ENCODE results near the gene YAE1.
"Not testable (repeated sequence)": the region's sequence is repeated elsewhere in the genome, so short reads cannot be mapped to it uniquely, and the experiment has no call there.

YAE1 gene

GRCh38 chr7:39566023-39566921 is at the start of gene YAE1:
YAE1 (plus strand) TSS chr7:39566404; CDS start chr7:39566419, 15 bp downstream.
- peak; percentile 90 for DNase-seq

DNA sequence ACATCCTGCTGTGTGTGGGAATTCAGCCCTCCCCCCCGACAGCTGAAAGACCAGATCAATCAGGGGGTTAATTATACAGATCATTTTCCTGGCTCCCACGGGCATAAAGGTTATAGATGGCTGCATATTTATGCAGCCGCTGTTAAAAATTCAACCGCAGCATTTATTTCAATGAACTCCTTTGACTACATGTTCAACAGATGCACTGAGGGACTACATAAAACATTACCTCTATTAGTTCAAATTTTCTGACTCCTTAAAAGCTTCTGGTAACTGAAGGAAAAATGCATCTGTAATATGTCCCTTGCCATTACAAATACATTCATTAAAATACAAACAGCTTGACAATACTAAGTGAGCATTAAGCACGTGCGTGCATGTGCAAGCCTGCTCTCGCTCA is 49.7 kb upstream of the YAE1 start:
- no peak for DNase-seq

- no peak for DNase-seq
Observed at GRCh38 chr7:39517240-39517639, 49.0 kb upstream of the YAE1 start.

DNA sequence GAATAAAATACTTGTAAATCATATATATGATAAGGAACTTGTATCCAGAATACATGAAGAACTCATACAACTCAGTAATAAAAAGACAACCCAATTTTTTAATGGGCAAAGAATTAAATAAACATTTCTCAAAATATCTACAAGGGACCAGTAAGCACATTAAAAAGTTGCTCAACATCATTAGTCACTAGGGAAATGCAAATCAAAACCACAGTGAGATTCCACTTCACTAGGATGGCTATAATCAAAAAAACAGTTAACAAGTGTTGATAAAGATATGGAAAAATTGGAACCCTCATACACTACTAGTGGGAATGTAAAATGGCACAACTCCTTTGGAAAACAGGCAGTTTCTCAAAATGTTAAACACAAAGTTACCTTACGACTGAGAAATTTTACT is 40.3 kb upstream of the YAE1 start:
- no peak for DNase-seq

DNA sequence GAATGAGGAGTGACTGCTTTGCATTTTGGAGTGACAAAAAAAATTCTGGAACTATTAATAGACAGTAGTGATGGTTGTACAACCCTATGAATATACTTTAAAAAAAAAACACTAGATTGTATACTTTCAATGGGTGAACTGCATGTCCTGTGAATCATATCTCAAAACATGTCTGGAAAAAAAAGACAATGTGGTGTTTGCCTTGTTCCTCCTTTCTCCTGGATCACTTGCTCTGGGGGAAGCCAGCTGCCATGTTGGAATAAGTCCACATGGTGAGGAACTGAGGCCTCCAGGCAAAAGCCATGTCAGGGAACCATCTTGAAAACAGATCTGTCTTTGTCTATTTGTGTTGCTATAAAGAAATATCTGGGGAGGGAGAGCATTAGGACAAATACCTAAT is 39.5 kb upstream of the YAE1 start:
- DNase-seq: no peak

- no peak for DNase-seq
Observed at GRCh38 chr7:39527296-39527695, 38.9 kb upstream of the YAE1 start.

GRCh38 chr7:39527951-39528350 is 38.3 kb upstream of the YAE1 start:
- no peak for DNase-seq

DNA sequence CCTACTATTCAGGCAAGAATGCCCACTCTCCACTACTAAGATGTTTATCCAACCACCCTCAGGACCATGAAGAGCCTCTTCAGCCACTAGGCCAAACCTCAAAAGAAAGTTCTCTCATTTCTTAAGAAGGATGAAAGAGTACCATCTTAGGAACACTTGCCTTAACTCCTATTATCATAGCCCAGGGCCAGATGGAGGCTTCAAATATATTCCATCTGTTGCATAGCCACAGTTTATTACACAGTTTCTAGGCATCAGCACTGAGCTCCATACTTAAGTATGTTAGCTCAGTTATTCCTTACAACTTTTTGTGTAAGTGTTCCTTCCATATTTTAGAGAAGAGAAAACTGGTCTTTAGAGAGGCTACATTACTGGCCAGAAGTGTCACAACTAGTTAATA is 37.4 kb upstream of the YAE1 start:
- no peak for DNase-seq

DNA sequence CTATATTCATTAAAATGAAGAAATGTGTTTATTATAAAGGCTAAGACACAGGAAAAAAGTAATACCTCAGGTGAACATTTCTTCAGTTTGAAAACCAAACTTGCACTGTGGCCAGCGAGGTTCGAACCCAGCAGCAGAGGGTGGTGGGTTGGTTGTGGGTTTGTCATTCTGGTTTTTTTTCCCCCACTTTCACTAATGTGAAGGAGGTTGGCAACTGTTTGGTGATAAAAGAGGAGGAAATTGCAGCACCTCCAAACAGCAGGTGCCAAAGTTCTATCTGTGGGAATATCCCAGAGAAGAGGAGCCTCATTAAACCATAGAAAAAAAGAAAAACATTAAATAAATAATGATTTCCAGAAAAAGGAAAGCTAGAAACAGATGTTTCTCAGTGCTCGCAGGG is 36.6 kb upstream of the YAE1 start:
- no peak for DNase-seq

DNA sequence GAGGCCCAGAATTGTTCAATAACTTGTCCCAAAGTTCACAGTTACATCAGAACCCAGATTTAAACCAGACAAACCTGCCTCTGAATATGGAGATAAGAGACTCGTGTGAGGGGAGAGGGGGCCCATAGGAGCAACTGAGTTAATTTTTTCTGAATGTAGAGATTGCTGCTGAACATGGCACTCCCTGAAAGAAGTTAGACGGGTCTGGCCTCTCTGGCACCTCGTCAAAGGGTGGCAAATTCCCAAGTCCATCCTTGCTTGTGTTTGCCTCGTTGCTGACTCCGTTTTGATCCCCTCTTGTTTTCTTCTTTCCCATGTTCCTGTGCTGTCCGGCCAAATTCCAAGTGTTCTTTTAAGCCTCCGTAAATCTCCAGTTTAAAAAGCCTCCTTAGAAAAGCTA is 35.2 kb upstream of the YAE1 start:
- DNase-seq: no peak

DNA sequence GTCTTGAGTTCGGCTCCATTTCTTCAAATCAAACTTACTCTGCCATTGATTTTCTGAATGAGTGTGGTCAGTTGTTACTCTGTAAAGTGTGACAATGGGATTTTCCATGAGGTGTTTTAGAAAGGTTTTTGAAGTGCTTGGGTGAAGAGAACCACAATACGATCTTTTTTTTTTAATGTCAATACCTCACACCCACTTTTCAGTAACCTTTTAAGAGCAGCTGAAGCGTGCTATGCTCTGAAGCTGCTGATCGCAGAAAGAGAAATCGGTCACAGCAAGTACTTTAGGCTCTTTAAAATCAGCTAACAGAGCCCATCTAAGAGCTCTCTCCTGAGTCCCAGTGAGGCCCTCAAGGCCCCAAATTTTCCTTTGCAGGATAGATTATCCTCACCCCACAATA is 34.4 kb upstream of the YAE1 start:
- DNase-seq: no peak

DNA sequence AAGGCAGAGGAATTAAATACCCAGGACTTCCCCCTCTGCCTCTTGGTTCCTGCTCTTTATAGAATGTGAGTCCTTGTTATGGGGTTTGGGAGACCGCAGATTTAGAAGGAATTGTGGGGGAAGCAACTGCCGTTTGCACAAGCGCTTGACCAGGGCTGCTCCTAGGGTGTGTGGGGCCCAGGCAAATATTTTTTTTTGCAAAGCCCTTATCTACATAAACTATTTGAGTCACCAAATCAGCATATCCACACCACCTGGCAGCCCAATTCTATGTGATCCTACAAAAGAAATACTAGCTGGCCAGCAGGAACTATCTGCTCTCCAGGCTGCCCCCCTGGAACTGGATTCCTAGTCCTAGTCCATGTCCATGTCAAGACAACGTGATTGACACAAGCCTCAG is 33.4 kb upstream of the YAE1 start:
- DNase-seq: no peak

GRCh38 chr7:39534599-39534998 is 31.6 kb upstream of the YAE1 start:
- no peak for DNase-seq

GRCh38 chr7:39535064-39535463 is 31.1 kb upstream of the YAE1 start:
- no peak for DNase-seq

DNA sequence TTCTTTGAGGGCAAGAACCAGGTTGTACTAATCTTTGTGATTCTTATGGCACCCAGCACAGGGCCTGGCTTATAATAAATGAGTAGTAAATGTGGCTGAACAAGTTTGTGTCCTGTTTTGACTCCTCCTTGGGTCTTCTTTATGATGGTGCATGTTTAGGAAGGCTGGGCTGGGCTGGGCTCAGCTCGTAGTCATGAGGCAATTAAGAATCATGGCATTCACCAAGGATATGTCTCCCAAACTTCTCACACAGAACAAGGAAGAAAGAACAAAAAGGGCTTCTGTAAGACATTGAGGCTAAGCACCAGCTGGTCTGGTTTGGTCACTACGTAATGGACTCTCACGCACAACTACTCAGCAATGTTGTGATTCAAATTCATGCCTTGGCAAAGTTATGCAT is 30.5 kb upstream of the YAE1 start:
- no peak for DNase-seq

- DNase-seq: no peak
Observed at GRCh38 chr7:39536951-39537350, 29.3 kb upstream of the YAE1 start.

GRCh38 chr7:39539816-39540215 is 26.4 kb upstream of the YAE1 start:
- DNase-seq: no peak

- DNase-seq: no peak
Observed at GRCh38 chr7:39540320-39540719, 25.9 kb upstream of the YAE1 start.

DNA sequence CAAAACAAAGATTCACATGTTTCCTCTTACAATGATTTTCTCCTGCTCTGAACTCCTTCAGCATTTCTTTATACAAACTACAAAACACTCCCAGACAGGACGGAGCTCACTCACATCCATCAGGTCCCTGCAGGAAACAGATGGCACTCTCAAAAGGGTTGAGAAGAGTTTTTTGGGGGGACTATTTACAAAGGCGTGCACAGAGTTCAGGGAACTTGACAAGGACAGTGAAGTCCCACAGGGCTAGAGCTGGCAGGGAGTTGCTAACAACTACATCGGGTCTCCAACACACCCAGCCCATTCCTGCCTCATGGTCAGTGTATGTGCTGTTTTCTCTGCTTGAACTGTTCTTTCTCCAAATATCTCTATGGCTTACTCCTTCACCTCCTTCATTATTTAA is 24.7 kb upstream of the YAE1 start:
- DNase-seq: no peak

GRCh38 chr7:39544774-39545173 is 21.4 kb upstream of the YAE1 start:
- not testable (repeated sequence) for DNase-seq

GRCh38 chr7:39547336-39547735 is 18.9 kb upstream of the YAE1 start:
- no peak for DNase-seq

- no peak for DNase-seq
Observed at GRCh38 chr7:39550411-39550810, 15.8 kb upstream of the YAE1 start.

DNA sequence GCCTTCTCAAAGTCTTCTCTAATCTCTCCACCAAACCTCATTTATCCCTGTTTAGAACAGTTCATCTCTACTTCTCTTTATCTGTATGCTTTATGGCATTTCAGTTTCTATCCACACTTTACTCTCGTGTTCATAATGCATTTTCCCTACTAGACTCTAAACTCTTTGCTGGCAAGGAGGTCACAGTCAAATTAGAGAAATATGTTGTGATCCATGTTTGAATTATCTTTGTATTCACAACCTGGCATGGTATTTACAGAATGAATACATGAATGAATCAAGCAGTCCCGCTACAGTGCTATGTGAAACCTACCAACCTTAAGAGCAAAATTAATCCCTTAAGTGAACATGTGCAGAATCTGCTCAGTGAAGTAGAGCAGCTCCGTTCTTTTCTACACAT is 12.8 kb upstream of the YAE1 start:
- DNase-seq: no peak

- no peak for DNase-seq
Observed at GRCh38 chr7:39554583-39555165, 11.5 kb upstream of the YAE1 start.

GRCh38 chr7:39557222-39557621 is 9.0 kb upstream of the YAE1 start:
- no peak for DNase-seq

Measured in left hindlimb (tissue), 1 donor.